HG03439 (cell line): Measurements from ENCODE around the gene FLAD1.

Source experiments
- ATAC-seq: cut with Tn5 transposase; IDR thresholded peaks from one replicate; pipeline ENCODE4 v1.9.1; 2021; ENCODE audit warnings: mild to moderate bottlenecking, moderate library complexity; ENCODE audit not compliant: unreplicated experiment

Gene FLAD1

DNA sequence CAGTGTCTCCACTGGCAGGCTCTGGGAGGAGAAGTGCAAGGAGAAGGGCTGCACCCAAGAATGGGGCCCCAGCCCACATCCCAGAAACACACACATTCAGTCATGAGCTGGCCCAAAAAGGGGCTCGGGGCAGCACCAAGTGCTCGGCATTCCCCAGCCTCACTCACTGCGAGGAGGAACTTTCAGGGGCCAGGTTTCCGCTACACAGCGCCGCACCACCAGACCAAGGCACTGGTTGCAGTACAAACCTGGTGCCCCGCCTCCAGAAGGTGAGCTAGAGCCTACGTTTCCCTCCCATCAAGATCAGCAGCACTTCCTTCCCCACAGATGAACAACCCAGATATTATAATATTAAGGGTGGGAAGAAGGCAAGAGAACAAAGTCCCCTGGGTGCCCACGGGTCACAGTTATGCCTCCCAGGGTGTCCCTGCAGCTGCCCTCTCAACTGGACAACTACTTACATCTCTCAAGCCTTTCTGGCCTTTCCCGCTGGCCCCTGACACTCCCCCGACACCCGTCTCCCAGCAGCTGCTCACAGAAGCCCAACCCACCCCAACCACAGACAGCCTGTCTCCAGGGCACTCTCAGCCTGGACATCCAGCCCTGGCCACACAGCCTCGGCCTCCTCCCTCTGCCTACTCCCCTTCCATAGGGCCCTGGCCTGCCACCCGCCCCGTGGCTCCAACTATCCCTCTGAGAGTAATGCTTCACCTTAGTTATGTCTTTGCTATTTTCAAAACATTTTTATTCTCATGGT lies 31.1 kb upstream of the FLAD1 start:
- ATAC-seq: no peak

- ATAC-seq: no peak
These were observed 30.5 kb upstream of the FLAD1 start for GRCh38 chr1:154952664-154953063.

- ATAC-seq: no peak
These were observed 29.5 kb upstream of the FLAD1 start for GRCh38 chr1:154953611-154954038.

- no peak for ATAC-seq
These were observed 28.6 kb upstream of the FLAD1 start for GRCh38 chr1:154954541-154954940.

DNA sequence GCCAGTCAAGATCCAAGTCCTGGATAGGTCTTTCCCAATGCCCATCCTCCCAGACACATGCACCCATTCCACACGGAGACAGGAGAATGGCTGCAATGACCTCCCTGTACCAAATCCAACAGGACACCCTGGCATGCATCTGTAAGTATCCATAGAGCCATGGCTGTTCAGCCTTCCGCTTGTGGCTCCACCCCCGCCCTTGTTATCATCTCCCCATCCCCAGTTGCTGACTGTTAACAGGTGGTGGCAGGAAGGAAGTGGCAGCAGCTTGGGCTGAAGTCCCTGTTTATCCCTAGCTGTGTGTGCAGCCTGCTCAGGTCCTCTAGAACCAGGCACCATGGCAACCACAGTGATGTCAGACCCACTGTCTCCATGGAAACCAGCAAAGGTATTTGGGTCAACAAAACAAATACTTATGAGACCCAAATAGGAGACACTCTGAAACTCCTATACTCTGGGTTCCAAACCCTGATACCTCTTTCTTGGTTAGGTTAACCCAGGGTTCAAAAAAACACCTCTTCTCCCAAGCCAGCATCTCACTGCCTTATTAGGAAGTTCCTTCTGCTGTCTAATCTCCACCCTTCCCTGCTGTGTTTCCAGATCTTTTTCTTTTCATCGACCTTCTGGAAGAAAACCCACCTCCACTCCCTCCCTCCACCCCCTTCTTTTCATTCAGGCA lies 28.0 kb upstream of the FLAD1 start:
- no peak for ATAC-seq

DNA sequence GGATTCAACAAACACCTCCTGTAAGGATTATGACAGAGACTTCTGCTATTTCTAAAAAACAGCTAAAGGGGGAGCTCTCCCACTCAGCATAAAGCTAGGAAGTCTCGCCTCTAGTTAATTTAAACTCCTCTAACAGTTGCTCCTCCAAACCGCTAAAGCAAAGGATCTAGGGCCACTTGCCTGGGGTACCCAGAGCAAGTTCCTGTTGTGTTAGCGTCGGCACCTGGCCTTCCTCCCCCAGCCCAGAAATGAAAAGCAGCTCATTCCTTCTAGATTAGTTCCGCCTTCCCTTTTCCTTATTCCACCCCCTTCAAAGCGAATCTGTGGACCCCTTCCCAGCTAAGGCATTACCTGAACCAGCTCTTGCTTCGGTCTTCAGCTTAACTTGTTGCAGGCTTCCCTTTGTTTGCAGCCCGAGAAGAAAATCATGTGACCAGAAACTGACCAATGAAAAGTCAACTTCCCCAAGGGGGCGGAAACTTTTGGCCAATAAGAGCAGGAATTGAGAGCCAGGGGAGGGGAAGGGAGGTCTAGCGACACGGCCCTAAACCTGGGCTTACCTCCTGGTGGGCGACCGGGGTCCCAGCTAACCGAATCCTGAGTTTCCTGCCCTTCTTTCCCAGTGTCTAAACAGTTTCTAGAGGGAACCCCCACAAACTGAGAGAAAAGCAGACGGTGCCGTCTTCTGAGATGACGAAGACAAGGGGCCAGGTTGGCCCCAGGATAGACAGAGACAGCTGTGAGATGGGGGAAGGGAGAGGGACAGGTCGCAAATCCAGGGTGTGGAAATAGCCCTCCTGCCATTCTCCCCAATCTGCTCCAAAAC lies 27.2 kb upstream of the FLAD1 start, which contains the start of gene PBXIP1:
TSS of gene PBXIP1 (minus strand) at position 382 of the 826 bp plus-strand sequence. CDS start 2,378 bp downstream, outside the sequence.
- ATAC-seq: peak; percentile 57

DNA sequence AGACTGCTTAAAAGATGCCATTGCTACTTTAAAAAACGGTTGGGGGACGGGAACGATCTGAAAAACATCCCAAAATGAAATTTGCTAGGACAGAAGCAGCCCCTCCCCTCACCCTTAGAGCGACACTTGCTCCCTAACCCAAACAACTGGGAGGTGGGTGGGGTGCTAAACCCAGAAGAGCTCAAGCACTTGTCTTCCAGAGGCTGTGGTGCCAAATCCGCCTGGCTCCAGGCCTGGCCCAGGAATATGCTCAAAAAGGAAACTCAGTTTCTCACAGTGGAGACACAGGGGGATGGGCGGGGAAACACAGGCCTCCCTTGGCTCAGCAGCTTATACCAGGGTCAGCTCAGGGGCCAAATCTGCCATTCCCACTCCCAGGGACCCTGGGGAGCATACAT lies 26.6 kb upstream of the FLAD1 start:
- ATAC-seq: no peak

DNA sequence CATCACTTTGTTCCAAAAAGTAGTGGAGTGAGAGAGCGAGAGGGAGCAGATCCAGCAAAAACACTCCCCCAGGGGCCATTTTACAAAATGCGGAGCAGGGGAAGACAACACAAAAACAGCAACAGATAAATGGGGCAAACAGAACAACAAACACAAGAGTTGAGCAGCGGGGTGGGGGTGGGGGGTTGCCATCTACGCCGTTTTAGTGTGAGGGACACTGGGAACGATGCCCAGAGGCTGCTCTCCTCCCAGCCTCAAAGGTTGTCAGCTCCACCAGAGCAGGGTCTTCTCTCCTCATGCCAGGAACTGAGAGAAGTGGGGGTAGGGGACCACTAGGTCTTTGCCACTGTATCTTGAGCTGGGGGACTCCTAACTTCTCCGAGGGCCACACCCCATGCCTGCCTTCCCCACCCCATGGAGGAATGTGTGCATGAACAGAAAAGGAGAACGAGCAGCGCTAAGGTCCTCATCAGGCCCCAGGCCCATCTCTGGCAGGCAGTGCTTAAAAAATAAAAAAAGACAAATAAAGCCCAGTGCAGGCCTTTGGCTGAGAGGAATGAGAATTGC lies 26.0 kb upstream of the FLAD1 start:
- no peak for ATAC-seq

- no peak for ATAC-seq
These were observed 25.1 kb upstream of the FLAD1 start for GRCh38 chr1:154958036-154958435.

- no peak for ATAC-seq
These were observed 24.3 kb upstream of the FLAD1 start for GRCh38 chr1:154958681-154959425.

DNA sequence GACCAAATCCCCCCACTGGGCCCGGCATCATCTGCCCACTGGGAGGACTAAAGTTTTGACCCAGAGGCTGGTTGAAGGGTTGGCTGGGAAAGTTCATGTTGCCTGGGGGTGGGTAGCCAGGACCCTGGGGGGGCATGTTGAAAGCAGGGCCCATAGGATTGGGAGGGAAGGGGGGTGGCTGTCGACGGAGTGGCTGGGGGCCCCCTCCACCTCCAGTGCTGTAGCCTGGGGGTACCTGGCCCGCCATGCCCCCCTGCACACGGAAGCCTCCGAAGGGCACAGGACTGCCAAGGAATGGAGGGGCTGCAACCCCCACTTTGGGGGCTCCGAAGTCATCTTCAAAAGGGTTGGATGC lies 23.7 kb upstream of the FLAD1 start:
- ATAC-seq: no peak

DNA sequence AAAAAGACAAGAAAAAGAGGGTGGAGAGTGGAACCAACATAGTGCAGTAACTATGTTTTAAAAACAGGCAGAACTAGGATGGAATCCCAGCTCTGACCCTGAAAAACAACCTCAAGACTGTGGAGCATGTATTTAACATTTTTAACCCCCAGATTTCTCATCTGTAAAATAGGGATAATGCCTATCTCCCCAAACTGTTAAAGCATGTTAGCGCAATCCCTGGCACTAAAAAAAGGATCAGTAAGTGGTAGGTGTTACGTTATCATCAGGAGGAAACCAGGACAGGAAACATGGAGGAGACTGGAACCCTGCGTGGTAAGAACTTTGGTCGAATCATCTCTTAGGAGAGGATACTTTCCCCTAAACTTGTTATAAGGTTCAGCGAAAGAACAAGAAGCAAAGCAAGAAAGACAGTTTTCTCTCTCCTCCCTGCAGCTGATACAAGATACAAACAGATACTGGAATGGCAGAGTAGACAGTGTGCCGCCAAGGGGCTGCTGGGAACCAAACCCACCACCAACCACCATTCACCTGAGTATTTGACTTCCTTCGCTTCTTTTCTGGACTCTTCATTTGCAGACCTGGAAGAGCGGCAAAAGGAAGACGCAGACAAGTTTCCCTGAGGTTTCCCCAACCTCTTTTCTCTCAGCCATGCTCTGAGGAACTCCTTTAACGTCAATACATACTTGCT lies 22.6 kb upstream of the FLAD1 start:
- no peak for ATAC-seq

- peak; percentile 68 for ATAC-seq
These were observed 21.7 kb upstream of the FLAD1 start, which contains the start of gene PYGO2 for GRCh38 chr1:154961207-154962155. Gene PYGO2 (minus strand): TSS chr1:154961782. CDS start chr1:154961576, 206 bp downstream.

- ATAC-seq: no peak
These were observed 20.9 kb upstream of the FLAD1 start for GRCh38 chr1:154962156-154962749.

DNA sequence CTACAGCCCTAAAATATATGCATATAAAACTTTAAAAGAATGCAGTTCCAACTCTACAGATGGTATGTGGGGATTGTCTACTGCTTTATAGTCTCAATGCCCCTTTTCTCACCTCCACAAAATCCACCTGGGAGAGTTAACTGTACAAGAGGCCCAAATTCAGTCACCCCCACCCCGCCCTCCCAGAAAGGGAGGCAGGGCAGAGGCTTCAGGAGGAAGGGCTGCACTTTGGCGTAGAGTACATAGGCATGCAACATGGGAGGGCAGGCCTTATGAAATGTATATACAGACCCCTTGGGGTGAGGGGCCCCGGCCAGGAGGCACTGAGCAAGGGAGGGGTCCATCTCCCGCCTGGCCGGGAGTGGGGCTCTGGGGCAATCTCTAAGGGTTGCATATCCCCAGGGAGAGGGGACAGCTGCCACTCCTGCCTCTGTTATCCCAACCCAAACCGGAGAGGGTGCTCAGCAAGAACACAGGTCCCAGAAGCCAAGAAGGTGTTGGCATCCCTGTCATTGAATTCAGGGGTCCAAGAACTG lies 20.3 kb upstream of the FLAD1 start:
- ATAC-seq: no peak

GRCh38 chr1:154963643-154964042 lies 19.5 kb upstream of the FLAD1 start:
- no peak for ATAC-seq

DNA sequence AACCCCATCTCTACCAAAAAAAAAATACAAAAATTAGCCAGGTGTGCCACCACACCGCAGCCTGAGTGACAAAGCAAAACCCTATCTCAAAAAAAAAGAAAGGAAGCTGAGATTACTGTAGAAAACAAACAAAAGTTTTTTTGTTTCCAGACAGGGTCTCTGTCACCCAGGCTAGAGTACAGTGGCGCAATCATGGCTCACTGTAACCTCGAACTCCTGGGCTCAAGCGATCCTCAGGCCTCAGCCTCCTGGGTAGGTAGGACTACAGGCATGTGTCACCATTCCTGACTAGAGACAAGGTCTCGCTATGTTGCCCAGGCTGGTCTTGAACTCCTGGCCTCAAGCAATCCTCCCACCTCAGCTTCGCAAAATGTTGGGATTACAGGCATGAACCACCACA lies 18.8 kb upstream of the FLAD1 start:
- ATAC-seq: no peak

- ATAC-seq: no peak
These were observed 17.0 kb upstream of the FLAD1 start for GRCh38 chr1:154966111-154966510.
